Placental pericyte (primary cell): Measurements from ENCODE around the gene DNPH1. TPM values are rescaled to one million over a fixed set of nuclear protein-coding genes. Genes with fewer than 3 reads are reported as not detected.

ENCODE experiments used
- total RNA-seq: library from RNA; depleted of rRNA; stranded (reverse); fragments of >200 nt; gene quantifications from 2 replicates; pipeline ENCODE4 v1.2.3, GENCODE V29; 2012

DNPH1 gene, protein sequence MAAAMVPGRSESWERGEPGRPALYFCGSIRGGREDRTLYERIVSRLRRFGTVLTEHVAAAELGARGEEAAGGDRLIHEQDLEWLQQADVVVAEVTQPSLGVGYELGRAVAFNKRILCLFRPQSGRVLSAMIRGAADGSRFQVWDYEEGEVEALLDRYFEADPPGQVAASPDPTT
- total RNA-seq = 33.1 and 43.1 TPM in 2 replicates

DNA sequence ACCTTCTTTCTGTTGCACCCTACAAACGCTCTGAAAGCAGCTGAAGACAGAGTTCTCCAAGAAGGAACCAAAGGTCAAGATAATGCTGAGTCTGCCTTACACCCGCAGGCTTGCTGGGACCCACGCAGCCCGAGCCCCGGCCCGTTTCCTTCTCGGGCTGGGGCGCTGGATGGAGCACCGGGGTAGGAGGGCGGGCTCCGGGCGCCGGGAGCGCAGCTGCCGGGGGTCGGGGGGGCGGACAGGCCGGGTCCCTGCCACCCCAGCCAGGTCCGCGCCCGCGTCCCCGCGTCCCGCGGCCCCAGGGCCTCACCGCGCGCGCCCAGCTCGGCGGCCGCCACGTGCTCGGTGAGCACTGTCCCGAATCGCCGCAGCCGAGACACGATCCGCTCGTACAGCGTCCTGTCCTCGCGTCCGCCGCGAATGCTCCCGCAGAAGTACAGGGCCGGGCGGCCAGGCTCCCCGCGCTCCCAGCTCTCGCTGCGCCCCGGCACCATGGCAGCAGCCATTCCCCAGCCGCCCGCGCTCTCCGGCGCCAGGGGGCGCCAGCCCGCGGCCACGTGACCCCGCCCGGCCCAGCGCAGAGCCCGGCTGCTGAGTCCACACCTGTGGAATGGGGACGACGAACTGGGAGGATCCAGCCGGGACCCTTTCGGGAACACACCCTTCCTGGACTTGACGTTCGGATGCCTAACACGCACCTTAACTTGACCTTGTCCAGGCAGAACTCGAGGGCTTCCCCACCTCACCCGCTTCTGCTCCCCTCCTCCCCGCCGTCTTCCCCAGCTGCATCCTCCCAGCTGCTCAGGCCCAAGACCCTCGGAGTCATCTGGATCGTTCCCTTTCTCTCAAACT is at the start of gene DNPH1:
TSS of gene DNPH1 (minus strand) at position 531 of the 852 bp plus-strand sequence. CDS start at position 506, 25 bp downstream.

DNA sequence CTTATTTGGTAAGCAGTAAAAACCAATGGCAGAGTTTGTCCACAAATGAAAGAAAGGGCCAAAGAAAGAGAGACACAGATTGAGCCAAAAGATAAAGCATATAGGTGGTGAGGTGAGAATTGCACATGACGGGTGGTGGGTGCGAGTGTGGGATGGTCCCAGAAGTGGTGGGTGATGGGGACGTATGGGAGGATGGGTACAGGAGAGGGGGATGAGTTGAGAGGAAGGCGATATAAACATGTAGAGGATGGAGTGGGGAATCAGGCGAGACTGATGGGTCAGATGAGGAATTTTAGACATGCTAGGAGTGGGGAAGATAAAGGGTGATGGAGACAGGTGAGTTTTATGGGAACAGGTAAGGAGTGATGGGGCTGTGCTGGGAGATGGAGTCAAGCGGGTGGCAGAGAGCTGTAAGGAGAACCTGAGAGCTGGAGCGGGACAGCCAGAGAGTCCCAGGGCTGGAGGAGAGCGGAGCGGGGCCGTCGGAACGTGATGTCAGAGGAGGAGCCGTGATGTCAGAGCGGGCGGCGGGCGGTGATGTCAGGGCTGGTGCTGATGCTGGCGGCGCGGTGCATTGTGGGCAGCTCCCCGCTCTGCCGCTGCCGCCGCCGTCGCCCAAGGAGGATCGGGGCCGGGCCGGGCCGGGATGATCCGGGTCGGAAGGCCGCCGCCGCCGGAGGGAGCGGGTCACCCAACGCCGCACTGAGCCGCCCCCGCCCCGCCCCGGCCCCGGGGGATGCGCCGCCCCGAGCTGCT is 13.8 kb upstream of the DNPH1 start, which contains the start of gene TTBK1:
TSS of gene TTBK1 (plus strand) at position 574 of the 756 bp plus-strand sequence. CDS start 3,180 bp downstream, outside the sequence.

DNA sequence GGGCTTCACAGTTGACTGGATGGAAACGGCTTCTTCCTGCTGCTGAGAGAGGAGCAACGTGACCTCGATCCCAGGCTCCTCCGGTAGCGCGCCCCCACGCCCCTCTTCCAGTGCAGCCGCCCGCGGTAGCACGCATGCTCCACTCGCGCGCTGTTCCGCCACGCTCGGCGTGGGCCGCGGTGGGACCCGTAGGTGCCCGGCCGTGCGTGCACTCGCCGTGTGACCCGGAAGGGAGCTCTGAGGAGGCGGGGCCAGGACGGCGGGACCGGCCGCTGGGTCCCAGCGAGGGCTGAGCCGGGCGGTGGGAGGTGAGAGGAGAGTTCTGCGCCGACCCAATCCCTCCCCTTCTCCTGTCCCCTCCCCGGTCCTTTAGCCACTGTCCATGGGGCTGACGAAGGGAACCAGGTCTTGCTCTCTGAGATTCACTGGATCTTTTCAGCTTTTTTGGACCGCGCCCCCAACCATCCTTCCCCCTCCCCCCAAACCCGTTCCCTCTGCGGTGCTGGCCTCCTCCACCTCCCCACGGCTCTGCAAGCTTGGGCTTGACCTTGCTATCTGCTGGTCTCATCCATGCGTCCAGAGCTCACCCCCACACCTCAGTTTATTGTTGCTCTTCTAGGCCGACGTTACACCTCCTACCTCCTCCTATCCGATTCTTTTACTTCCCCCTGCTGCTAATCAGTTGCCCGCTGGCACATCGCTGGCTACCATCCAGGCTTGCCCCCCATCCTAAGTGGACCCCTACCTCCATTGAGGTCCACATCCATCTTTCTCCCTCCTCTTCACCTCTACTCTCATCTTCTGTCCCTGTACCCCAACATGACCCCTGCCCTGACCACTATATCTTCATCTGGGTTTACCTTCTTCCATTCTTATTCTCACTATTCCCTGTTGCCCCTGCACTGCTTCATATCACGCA is 47.1 kb downstream of the DNPH1 start, which contains the start of gene CUL9:
TSS of gene CUL9 (plus strand) at position 255 of the 919 bp plus-strand sequence. CDS start 2,115 bp downstream, outside the sequence.

Other genes starting within 250 kb of the DNPH1 start
- gene PPP2R5D, start 244.9 kb downstream of the DNPH1 start, total RNA-seq = 34.4 and 55.1 TPM in 2 replicates
- 60.1 and 63.2 TPM in 2 replicates for gene MEA1, start 215.5 kb downstream of the DNPH1 start, total RNA-seq
- gene KLHDC3, start 215.2 kb downstream of the DNPH1 start, total RNA-seq = 104 and 124 TPM in 2 replicates
- 71.8 and 146 TPM in 2 replicates for gene RRP36, start 207.9 kb downstream of the DNPH1 start, total RNA-seq
- gene CUL7, start 175.6 kb downstream of the DNPH1 start, total RNA-seq = 40.9 and 53.2 TPM in 2 replicates
- gene MRPL2, start 170.0 kb downstream of the DNPH1 start, total RNA-seq = 23.5 and 26.3 TPM in 2 replicates
- gene KLC4, start 169.8 kb downstream of the DNPH1 start, total RNA-seq = 15.2 and 16.2 TPM in 2 replicates
- gene PTK7, start 153.2 kb downstream of the DNPH1 start, total RNA-seq = 130 and 157 TPM in 2 replicates
- gene SRF, start 58.2 kb downstream of the DNPH1 start, total RNA-seq = 32.6 and 57.4 TPM in 2 replicates
- 22.0 and 27.6 TPM in 2 replicates for gene CUL9, start 47.3 kb downstream of the DNPH1 start, total RNA-seq
- gene TTBK1, start 14.0 kb upstream of the DNPH1 start, total RNA-seq = not detected in 2 replicates
- gene SLC22A7, start 68.8 kb upstream of the DNPH1 start, total RNA-seq = not detected in 2 replicates
- gene CRIP3, start 79.3 kb upstream of the DNPH1 start, total RNA-seq = not detected in 2 replicates
- gene ZNF318, start 140.2 kb upstream of the DNPH1 start, total RNA-seq = 9.2 and 15.3 TPM in 2 replicates
- gene ABCC10, start 198.1 kb upstream of the DNPH1 start, total RNA-seq = 34.5 and 43.3 TPM in 2 replicates
- gene DLK2, start 226.1 kb upstream of the DNPH1 start, total RNA-seq = 0.44 and 0.57 TPM in 2 replicates
- 19.2 and 19.3 TPM in 2 replicates for gene TJAP1, start 248.1 kb upstream of the DNPH1 start, total RNA-seq